Activated naive CD8-positive, alpha-beta T cell treated with anti-CD3 and anti-CD28 coated beads for 36 hours (primary cell): ENCODE results near the gene IFIH1. TPM values are rescaled to one million over a fixed set of nuclear protein-coding genes. Genes with fewer than 3 reads are reported as not detected.

Experiments
- DNase-seq: peaks from one replicate; pipeline ENCODE4 v3.0.0; 2021
- H3K27ac Mint-ChIP-seq: one replicate; pipeline ENCODE4 v1.8.0; 2022; ENCODE audit warnings: mild to moderate bottlenecking, moderate library complexity, mixed read lengths
- H3K27me3 Mint-ChIP-seq: one replicate; pipeline ENCODE4 v1.8.0; 2022; ENCODE audit warnings: mild to moderate bottlenecking, mixed read lengths
- H3K36me3 Mint-ChIP-seq: one replicate; pipeline ENCODE4 v1.8.0; 2021; ENCODE audit warnings: mild to moderate bottlenecking, mixed read lengths
- H3K4me1 Mint-ChIP-seq: one replicate; pipeline ENCODE4 v1.8.0; 2021; ENCODE audit warnings: mixed read lengths
- H3K4me3 Mint-ChIP-seq: one replicate; pipeline ENCODE4 v1.8.0; 2022; ENCODE audit warnings: mild to moderate bottlenecking, moderate library complexity, mixed read lengths
- H3K9me3 Mint-ChIP-seq: one replicate; pipeline ENCODE4 v1.8.0; 2022; ENCODE audit warnings: mixed read lengths
- total RNA-seq, 2 experiments: library from RNA; stranded (reverse); gene quantifications; one replicate each; pipeline ENCODE4 v1.2.3, GENCODE V29; 2021

IFIH1 gene
- total RNA-seq, 2 experiments from 2014 or later: 35.9 to 36.8 TPM

GRCh38 chr2:162226836-162227235, 91.6 kb downstream of the IFIH1 start:
- Mint-ChIP-seq H3K4me3 (no peak overlapping the region), H3K27ac (no peak overlapping the region), H3K4me1 (no peaks in the 10 kb centered on the region), H3K9me3 (no peaks in the 10 kb centered on the region), H3K36me3 (no peaks in the 10 kb centered on the region), H3K27me3 (peaks cover 13% of the 10 kb centered on the region)
- no peak for DNase-seq

GRCh38 chr2:162221064-162221463, 97.4 kb downstream of the IFIH1 start:
- Mint-ChIP-seq H3K27ac (no peak overlapping the region), H3K4me3 (no peak overlapping the region), H3K36me3 (no peaks in the 10 kb centered on the region), H3K27me3 (peaks cover 22% of the 10 kb centered on the region), H3K9me3 (no peaks in the 10 kb centered on the region), H3K4me1 (no peaks in the 10 kb centered on the region)
- DNase-seq: peak; percentile 52

GRCh38 chr2:162220368-162220767, 98.1 kb downstream of the IFIH1 start:
- Mint-ChIP-seq H3K4me1 (no peaks in the 10 kb centered on the region), H3K9me3 (no peaks in the 10 kb centered on the region), H3K4me3 (no peak overlapping the region), H3K27me3 (peaks cover 22% of the 10 kb centered on the region), H3K36me3 (no peaks in the 10 kb centered on the region), H3K27ac (no peak overlapping the region)
- DNase-seq: no peak

- Mint-ChIP-seq H3K27me3 (peaks cover 18% of the 10 kb centered on the region), H3K27ac (no peak overlapping the region), H3K4me3 (no peak overlapping the region), H3K4me1 (no peaks in the 10 kb centered on the region), H3K36me3 (no peaks in the 10 kb centered on the region), H3K9me3 (no peaks in the 10 kb centered on the region)
- no peak for DNase-seq
Observed at GRCh38 chr2:162219426-162219825, 99.1 kb downstream of the IFIH1 start.

- H3K4me1 Mint-ChIP-seq: no peaks in the 10 kb centered on the region
- no peaks in the 10 kb centered on the region for H3K36me3 Mint-ChIP-seq
- H3K27me3 Mint-ChIP-seq: peaks cover 18% of the 10 kb centered on the region
- no peak for DNase-seq
- no peaks in the 10 kb centered on the region for H3K9me3 Mint-ChIP-seq
- H3K27ac Mint-ChIP-seq: no peak overlapping the region
- no peak overlapping the region for H3K4me3 Mint-ChIP-seq
Observed at GRCh38 chr2:162217598-162217997, 100.9 kb downstream of the IFIH1 start.

Other genes starting within 250 kb of the IFIH1 start
- gene DPP4, start 244.5 kb downstream of the IFIH1 start, total RNA-seq: 10 to 100 TPM; 20.8 to 22.4 TPM
- not detected for gene GCG, start 166.4 kb downstream of the IFIH1 start, total RNA-seq
- not detected for gene FAP, start 75.2 kb downstream of the IFIH1 start, total RNA-seq
- 10 to 100 TPM; 20.8 to 21.5 TPM for gene GCA, start 25.4 kb upstream of the IFIH1 start, total RNA-seq